Measurements from ENCODE around the gene PFDN4. TPM values are rescaled to one million over a fixed set of nuclear protein-coding genes. Genes with fewer than 3 reads are reported as not detected.
A peak's percentile ranks its signal among the peaks of the same experiment; 100 is the strongest.

The PFDN4 gene, protein sequence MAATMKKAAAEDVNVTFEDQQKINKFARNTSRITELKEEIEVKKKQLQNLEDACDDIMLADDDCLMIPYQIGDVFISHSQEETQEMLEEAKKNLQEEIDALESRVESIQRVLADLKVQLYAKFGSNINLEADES
- polyA plus RNA-seq (ENCODE audit: insufficient read length), result 52.8 TPM

DNA sequence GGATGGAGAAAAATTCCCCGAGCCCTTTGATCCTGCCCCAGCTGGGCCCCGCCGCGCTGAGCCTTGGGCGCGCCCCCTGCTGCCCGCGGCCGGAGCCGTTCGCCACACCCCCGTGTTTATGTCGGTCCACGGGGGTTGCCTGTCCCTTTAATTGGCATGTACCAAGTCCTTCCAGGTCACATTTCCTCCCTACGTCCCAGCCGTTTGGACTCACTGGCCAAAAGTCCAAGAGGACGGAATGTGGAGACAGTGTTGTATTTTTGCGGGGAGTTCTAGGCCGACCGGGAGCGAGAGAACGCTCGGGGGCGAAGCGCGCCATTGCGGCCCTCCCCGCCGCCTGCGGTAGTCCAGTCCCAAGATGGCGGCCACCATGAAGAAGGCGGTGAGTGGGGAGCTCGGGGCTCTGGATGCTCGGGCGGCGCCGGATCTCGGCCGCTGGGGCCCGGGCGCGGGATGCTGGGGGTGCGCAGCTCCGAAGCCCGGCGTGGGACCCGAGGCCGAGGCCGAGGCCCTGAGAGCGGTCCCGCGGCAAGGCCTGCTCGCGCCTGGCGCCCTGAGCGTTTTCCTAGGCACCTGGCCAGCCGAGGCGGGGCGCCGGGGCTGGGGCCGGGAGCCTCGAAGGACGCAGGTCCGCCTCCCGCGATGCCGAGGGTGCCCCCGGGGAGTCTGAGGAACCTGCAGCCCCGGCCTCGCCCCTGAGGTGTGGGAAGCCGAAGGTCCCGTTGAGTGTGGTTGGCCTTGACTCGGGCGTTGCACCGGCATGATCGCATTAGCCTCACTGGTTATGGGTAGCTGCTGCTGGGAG, at the start of gene PFDN4:
TSS of gene PFDN4 (plus strand) at position 345 of the 805 bp plus-strand sequence. CDS start at position 359, 14 bp downstream.
- DNase-seq, result peak; percentile 88

DNA sequence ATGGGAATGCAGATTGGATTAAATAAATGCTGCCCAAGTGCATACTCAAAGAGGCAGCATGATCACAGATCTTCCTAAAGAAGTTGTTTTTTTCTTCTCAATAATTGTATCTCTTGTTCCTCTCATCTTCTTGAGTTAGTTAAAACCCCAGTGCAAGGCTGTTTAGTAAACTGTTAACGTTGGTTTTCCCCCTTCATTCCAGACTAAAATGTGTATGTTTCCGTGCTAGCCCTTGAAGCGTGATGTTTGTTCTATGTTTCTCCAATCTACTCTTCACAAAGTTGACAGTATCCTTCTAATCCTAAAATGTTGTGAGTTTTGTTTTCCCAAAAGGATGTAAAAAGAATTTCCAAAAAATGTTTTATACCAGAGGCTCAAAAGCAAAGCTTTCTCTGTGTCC, 49.7 kb upstream of the PFDN4 start:
- no peak for DNase-seq

DNA sequence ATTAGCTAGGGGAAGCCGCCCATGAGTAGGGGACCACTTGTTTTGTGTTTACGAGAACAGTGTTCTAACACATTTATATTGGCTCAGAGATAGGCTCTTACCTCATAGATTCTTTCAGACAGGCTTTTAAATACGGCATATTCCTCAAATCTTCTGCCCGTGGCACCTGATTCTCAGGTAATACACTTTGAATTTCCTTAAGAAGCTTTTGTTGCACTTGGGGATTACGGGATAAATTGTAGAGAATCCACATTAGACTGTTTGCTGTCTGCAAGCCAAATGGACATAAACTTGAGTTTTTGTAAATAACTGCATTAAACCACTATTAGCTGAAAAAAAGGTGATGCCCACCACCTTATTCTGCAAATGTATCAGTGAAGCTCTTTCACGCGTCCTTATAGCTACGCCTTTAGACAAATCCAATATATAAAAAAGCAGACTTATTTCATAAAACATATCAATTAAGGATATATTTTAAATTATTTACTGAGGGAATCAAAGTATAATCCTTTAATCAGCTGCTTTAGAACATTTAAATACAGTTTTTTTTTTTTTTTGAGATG, 49.0 kb upstream of the PFDN4 start:
- no peak for DNase-seq

DNA sequence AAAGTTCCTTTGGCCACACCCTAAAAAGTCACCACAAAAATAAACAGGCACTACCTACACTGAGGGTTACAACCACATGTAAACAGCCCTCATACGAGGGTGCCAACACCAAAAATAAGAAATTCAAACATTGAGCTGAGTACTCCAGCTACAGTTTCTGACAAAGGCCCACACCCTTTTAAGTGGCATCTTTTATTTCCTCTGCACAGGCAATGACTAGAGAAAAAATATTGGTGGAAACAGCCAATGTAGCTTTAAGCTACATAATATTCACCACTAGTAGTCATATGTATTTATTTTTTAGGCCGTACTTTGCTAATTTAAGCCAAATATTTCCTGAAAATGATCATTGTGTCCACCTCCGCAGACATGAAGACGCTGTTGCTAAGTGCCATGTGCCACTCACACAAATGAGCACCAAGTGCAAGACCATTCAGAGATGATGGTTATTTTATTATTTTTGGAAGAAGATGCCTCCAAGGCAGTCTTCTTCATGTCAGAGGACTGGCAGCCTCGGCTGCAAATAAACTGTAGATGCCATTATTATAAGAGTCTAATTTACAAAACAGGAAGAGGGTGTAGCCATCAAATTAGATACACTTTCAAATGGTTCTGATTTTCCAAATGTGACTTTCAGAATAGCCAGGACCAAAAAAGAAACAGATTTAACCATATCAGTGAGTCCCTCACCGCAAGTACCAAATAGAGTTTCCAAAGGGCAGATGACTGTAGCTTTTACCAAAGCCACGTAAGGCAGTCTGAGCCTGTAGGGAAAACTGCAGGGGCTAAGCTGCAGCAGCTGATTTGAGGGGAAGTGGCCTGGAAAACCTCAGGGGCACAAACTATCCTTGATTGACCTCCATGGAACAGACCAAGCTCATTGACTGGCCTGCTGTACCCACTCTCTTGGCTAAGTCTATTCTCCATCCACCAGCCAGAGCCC, 47.6 kb upstream of the PFDN4 start:
- no peak for DNase-seq

DNA sequence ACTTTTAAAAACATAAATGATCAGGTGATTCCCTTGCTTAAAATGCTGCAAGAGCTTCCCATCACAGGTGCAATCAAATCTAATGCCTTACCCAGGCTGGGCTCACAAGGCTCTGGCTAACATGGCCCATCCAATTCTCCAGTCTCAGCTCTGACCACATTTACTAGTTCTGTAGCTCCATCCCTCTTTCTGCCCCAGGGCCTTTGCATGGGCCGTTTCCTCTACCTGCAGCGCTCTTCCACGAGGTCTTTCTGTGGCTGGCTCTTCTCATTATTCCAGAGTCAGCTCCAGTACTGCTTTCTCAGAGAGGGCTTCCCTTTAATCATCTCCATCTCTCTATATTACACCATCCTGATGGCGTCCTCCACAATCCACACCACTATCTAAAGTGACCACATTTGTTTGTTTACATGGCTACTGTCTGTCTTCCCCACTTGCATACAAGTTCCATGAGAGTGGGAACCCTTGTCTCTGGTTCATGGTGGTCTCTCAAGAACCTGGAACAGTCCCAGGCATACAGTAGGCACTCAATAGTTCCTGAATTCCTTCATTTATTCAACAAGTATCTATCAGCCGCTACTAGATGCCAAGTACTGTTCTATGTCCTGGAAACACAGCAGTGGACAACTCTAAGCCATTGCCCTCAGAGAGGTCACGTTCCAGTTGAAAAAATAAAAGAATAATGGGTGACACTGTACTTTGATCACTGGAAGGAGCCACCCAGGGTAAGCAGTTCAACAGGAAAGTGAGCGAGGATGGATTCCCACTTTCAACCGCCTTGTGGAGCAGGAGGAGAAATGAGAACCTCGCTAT, 46.7 kb upstream of the PFDN4 start:
- no peak for DNase-seq

DNA sequence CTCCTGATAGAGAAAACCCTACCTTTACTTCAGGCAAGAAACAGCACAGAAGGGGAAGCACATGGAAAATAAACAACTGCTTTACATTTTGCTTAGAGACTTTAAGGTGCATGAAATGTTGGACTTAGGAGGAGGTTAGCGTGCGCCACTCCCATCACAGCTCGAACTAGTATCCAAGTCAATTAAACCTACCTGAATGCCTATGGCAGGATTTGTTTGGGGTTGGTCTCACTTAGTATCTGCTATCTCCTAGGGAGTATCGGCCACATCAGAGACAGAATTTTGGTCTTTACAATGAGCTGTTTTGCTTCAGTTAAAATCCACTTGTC, 46.1 kb upstream of the PFDN4 start:
- no peak for DNase-seq

DNA sequence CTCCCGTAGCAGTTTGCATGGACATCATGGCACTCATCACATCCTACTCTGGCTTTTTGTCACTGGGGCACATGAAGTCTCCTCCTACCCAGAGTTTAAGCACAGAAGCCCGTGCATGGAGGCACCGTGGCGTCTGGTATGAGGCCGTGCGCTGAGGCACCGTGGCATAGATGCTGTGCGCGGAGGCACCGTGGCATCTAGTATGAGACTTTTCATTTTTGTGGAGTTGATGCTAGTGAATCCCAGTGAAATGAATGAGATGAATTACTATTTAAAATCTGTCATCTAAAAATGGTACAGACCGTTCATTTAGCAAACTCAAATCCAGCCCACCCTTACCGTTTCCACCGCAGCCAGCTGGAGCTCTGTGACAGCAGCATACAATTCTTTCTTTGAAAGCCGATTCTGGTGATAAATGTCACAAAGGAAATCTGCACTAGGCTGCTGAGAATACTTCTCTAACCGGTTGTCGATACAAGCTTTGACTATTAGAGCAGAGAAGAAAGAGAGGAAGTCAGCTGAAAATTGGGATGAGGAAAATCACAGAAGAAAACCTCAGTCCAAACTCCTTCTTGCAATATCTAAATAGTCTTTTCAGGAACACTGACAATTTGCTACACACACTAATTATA, 45.4 kb upstream of the PFDN4 start:
- no peak for DNase-seq

DNA sequence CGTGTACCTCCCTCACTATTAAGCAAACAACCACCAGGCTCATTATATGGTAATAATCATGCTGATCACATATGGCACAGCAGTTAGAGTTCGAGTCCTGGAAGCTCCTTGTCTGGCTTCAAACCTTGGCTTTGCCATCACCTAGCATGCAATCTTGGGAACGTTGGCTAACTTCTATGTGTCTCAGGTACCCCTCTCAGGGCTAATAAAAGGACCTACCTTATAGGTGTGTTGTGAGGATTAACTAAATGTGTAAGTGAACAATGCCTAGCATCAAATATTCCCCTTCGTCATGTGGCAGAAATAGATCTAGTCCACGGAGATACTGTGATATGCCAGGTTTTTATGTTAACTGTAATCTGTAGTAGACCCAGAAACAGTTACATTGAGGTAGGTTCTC, 44.5 kb upstream of the PFDN4 start:
- no peak for DNase-seq

DNA sequence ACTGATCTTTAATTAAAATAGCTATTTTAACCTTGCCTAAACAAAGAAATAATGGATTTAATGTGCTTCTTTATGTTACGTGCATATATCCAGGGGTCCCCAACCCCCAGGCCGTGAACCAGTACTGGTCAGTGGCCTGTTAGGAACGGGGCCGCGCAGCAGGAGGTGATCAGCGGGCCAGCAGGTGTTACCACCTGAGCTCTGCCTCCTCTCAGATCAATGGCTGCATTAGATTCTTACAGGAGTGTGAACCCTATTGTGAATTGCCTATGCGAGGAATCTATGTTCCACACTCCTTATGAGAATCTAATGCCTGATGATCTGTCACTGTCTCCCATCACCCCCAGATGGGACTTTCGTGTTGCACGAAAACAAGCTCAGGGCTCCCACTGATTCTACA, 42.9 kb upstream of the PFDN4 start:
- no peak for DNase-seq

DNA sequence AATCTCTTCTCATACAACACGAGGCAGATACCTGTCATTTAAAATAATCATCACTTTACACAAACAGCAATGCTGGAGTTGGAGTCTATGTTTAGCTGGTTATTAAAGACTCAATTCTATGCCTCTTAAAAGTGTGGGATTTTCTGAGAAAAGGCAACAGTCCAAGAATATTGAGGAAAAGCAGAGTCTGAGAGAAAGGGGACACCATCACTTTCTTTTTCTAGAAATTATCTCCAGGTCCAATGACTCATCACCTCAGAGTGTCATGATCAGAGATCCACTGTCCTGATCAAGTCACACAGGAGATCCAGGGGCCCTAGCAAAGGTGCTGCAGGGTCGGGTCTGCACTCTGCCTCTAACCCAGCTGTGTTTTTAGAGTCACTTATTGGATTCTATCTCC, 42.1 kb upstream of the PFDN4 start:
- no peak for DNase-seq

DNA sequence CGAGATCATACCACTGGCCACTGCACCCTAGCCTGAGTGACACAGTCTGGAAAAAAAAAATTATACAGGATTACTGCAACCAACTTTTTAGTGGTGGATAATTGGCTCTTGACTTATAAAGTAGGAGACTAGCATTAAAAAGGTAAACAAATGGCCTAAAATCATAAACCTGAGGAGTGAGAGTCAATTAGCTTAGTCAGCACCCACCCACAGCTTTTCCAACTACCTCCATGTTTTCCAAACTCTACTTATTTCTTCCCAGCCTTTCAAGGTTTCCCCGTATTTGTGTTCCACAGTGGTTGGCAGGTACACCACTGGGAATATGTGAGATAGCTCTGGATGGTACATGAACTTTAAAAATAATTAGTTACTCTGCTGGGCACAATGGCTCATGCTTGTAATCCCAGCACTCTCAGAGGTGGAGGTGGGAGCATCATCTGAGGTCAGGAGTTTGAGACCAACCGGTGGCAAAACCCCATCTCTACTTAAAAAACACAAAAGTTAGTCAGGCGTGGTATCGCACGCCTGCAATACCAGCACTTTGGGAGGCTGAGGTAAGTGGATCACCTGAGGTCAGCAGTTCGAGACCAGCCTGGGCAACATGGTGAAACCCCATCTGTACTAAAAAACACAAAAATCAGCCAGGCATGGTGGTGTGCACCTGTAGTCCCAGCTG, 40.8 kb upstream of the PFDN4 start:
- no peak for DNase-seq

DNA sequence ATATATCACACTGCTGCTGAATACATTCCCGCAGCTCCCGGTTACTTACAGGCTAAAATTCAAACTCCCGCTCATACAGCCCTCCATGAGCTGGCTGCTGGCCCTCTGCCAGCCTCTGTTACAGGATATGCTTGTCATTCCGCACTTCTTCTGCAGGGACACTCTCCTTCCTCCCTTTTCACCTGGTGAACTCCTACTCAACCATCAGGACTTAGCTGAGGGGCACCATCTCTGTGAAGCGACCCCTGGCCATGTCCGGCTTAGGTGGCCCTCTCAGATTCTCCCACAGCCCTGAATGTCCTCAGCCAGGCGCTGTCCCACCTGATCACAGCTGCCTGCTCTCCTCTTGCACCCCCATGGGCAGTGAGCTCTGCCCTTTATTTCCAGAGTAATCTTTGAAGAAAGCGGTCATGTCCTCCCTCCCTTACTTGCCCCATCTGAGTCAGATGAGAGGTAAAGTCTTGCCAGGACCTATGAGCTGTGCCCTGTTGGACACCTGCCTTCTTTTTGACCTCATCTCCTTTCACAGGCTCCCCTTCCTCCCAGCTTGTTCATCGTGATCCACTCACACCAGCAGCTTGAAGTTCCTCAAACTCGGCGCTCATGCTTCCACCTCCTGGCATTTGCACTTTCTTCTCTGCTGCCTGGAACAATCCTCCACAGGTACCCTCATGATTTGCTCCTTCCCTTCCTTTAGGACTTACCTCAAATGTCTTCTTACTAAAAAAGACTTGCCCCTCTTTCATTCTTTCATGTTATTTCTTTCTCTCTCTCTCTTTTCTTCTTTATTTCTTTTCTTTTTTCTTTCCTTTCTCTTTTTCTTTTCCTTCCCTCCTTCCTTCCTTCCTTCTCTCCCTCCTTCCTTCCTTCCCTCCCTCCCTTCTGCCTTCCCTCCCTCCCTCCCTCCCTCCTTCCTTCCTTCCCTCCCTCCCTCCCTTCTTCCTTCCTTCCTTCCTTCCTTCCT, 39.7 kb upstream of the PFDN4 start:
- DNase-seq, result no peak

DNA sequence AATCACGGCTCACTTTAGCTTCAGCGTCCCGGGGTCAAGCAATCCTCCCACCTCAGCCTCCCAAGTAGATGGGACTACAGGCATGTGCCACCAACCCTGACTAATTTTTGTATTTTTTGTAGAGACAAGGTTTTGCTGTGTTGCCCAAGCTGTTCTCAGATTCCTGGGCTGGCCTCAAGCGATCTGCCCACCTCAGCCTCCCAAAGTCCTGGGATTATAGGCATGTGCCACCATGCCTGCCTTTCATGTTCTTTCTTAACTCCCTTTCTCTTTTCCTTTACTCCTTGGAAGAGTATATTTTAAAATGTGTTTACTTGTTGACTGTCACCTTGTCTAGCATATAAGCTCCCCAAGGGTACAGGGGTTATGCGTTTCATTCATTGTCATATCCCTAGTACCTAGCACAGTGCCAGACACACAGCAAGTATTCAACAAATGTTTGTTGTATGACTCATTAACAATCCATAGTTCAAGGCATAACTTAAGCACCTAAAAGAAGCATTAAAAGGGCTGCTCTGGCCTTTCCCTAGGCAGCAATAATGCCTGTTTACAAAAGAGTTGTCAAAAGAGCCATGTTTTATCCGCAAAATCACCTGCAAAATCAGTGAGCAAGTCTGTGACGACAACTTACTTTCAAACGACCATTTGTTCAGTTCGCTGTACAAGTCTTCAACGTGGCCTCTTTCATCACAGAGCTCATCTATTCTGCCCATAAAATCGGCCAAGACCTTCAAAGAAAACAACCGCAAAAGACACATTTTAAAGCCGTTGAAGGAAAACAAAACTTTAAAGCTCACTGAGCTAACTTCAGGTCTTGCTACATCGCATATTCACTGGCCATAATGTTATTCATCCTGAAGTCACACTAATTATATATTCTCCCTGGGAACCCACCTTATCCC, 38.7 kb upstream of the PFDN4 start:
- no peak for DNase-seq

DNA sequence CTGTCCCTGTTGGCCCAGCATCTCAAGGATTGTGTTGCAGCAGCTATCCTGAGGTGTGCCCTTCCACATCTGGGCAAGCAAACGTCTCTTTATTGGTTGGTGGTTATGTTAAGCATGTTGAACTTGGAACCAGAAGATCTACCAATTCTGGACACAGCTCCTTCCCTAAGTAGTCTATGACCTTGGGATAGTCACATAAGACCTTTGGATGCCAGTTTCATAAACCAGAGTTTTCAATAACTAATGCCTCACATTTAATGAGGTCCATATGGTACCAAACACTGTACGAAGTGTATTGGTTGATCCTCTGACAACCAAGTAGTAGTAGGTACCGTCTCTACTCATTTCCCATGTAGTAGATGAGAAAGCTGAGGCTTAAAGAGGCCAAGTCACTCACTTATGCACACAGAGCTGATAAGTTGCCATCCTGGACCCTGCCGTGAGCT, 37.8 kb upstream of the PFDN4 start:
- DNase-seq, result no peak

DNA sequence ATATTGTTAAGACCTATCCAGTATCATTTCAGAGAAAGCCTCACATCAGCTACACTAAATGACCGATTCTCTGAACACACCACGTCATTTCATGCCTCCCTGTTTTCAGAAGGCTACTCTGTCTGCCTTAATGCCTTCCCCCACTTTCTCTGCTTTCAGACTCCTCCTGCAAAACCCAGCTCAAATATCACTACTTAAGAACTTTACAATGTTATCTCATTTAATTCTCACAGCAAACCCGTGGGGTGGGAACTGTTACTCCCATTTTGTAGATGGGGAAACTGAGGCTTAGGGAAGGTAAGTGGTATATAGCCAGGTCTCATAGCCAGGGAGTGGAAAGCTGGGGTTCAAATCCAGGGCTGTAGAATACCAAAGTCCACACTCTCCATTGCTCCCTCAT, 36.9 kb upstream of the PFDN4 start:
- DNase-seq, result no peak

DNA sequence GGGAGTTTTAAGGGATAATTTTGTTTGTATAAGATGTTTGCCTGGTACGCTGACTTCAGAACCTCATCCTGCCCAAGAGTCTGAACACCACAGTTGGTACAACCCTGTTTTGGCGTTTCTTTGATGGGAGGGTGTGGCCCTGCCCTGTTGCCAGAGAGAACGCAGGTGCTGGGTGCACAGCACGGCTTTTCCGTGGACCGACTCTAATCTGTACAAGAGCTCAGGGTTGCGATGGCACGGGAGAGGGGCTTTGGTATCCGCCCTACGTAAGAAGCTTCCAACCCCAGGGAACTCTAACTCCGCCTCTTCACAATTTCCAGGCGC, 35.4 kb upstream of the PFDN4 start:
- DNase-seq, result no peak

DNA sequence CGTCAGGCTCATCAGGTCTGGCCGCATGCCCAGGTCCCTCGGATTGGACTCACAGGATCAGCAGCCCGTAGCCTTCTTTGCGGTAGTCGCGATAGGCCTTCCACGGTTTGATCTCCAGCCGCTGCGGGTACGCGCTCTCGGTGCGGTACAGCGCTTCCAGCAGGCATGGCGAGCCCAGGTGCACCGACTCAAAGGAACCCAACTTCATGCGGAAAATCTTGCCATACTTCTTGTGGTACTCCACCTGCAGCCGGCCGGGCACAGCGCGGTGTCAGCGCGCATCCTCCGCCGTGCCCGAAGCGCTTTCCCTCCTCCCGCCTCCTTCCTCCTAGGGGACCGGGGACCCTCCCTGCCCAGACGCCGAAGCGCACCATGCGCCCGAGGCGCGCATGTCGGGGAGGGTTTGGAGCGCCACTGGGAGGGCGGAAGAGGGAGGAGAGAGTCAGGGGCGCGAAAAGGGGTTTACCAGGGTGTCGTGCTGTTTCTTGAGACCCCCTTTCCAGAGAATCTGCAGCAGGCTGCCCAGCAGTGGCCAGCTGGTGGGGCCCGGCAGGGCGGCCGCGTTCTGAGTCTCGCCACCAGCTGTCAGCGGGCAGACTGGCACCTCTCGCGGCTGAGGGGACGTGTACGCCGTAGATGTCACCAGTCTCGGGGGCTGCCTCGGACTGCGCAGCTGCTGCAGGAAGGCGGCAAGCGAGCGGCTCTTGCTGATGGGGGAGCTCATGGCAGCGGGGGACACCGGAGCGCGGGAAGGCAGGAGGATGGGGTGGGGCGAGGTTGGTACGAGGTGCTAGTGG, 34.8 kb upstream of the PFDN4 start:
- no peak for DNase-seq
